GM19240 (cell line): ENCODE results near the gene FOXN3.
"Not testable (repeated sequence)": the region's sequence is repeated elsewhere in the genome, so short reads cannot be mapped to it uniquely, and the experiment has no call there.

Experiments used
- DNase-seq: peaks from one replicate; pipeline ENCODE4 v3.0.0; 2011; ENCODE audit warnings: low spot score; ENCODE audit not compliant: insufficient read length

Gene FOXN3

GRCh38 chr14:89175881-89176799, 240.9 kb downstream of the FOXN3 start:
- no peak for DNase-seq

GRCh38 chr14:89171628-89172027, 245.4 kb downstream of the FOXN3 start:
- no peak for DNase-seq

GRCh38 chr14:89171168-89171567, 245.9 kb downstream of the FOXN3 start:
- no peak for DNase-seq

- DNase-seq, result no peak
These were observed 249.3 kb downstream of the FOXN3 start for GRCh38 chr14:89167705-89168104.

- DNase-seq, result no peak
These were observed 250.4 kb downstream of the FOXN3 start for GRCh38 chr14:89166633-89167032.

GRCh38 chr14:89165189-89166181, 251.5 kb downstream of the FOXN3 start:
- DNase-seq, result peak; percentile 33

GRCh38 chr14:89164168-89165073, 252.6 kb downstream of the FOXN3 start:
- no peak for DNase-seq

GRCh38 chr14:89163031-89163636, 253.9 kb downstream of the FOXN3 start:
- DNase-seq, result no peak

- no peak for DNase-seq
These were observed 254.4 kb downstream of the FOXN3 start for GRCh38 chr14:89162586-89162985.

GRCh38 chr14:89160437-89160836, 256.6 kb downstream of the FOXN3 start:
- no peak for DNase-seq

- no peak for DNase-seq
These were observed 258.3 kb downstream of the FOXN3 start for GRCh38 chr14:89158701-89159100.

GRCh38 chr14:89158104-89158503, 258.9 kb downstream of the FOXN3 start:
- DNase-seq, result not testable (repeated sequence)

GRCh38 chr14:89155491-89155890, 261.5 kb downstream of the FOXN3 start:
- DNase-seq, result no peak

- DNase-seq, result not testable (repeated sequence)
These were observed 265.3 kb downstream of the FOXN3 start for GRCh38 chr14:89151693-89152092.

GRCh38 chr14:89146274-89146673, 270.8 kb downstream of the FOXN3 start:
- no peak for DNase-seq

- DNase-seq, result no peak
These were observed 272.4 kb downstream of the FOXN3 start for GRCh38 chr14:89144642-89145041.

- no peak for DNase-seq
These were observed 273.0 kb downstream of the FOXN3 start for GRCh38 chr14:89144066-89144465.

GRCh38 chr14:89143595-89143994, 273.4 kb downstream of the FOXN3 start:
- no peak for DNase-seq

- DNase-seq, result no peak
These were observed 274.7 kb downstream of the FOXN3 start for GRCh38 chr14:89142366-89142765.

GRCh38 chr14:89141862-89142261, 275.2 kb downstream of the FOXN3 start:
- DNase-seq, result no peak
